ENCODE data around the gene WDR1.

Gene WDR1

GRCh38 chr4:10063544-10064300 is 52.9 kb downstream of the WDR1 start:
- DNase-seq (ENCODE audit: low read depth) = peak; percentile 91
- H3K4me3 ChIP-seq (ENCODE audit: low read depth, low read length) = no peak overlapping the region
- peak; percentile 88 for TF ChIP-seq CTCF (conservative IDR thresholded peaks at IDR 0.05; ENCODE audit: low read depth, low read length)

GRCh38 chr4:10061650-10062415 is 54.8 kb downstream of the WDR1 start:
- DNase-seq (ENCODE audit: low read depth) = peak; percentile 38
- no peak overlapping the region for H3K4me3 ChIP-seq (ENCODE audit: low read depth, low read length)
- TF ChIP-seq CTCF (conservative IDR thresholded peaks at IDR 0.05; ENCODE audit: low read depth, low read length) = no peak

- DNase-seq (ENCODE audit: low read depth) = no peak
- H3K4me3 ChIP-seq (ENCODE audit: low read depth, low read length) = no peak overlapping the region
- no peak for TF ChIP-seq CTCF (conservative IDR thresholded peaks at IDR 0.05; ENCODE audit: low read depth, low read length)
Observed at GRCh38 chr4:10058371-10058770, 58.2 kb downstream of the WDR1 start.

GRCh38 chr4:10057023-10057395 is 59.6 kb downstream of the WDR1 start:
- H3K4me3 ChIP-seq (ENCODE audit: low read depth, low read length) = no peak overlapping the region
- DNase-seq (ENCODE audit: low read depth) = no peak
- TF ChIP-seq CTCF (conservative IDR thresholded peaks at IDR 0.05; ENCODE audit: low read depth, low read length) = no peak

GRCh38 chr4:10056334-10057022 is 60.1 kb downstream of the WDR1 start:
- TF ChIP-seq CTCF (conservative IDR thresholded peaks at IDR 0.05; ENCODE audit: low read depth, low read length) = no peak
- DNase-seq (ENCODE audit: low read depth) = no peak

GRCh38 chr4:10055871-10056270 is 60.7 kb downstream of the WDR1 start:
- no peak for TF ChIP-seq CTCF (conservative IDR thresholded peaks at IDR 0.05; ENCODE audit: low read depth, low read length)
- H3K4me3 ChIP-seq (ENCODE audit: low read depth, low read length) = no peak overlapping the region
- DNase-seq (ENCODE audit: low read depth) = no peak

More at GRCh38 chr4:10056334-10057022, 60.1 kb downstream of the WDR1 start:
- H3K4me3 ChIP-seq (ENCODE audit: low read depth, low read length) = no peak overlapping the region

Data from choroid plexus epithelial cell (primary cell).